Muscle of leg (tissue), 11 donors: ENCODE results near the gene SMAD9. TPM values are rescaled to one million over a fixed set of nuclear protein-coding genes. Genes with fewer than 3 reads are reported as not detected.

Experiments
- DNase-seq: peaks from one replicate; pipeline ENCODE4 v3.0.0; 2013
- H3K27ac ChIP-seq: one replicate; pipeline ENCODE4 v1.5.1; 2013; ENCODE audit warnings: mild to moderate bottlenecking, low read length, control low read depth
- H3K27me3 ChIP-seq: one replicate; pipeline ENCODE4 v1.6.1; 2013; ENCODE audit warnings: low read length; ENCODE audit not compliant: control insufficient read depth, insufficient read depth
- H3K36me3 ChIP-seq: one replicate; pipeline ENCODE4 v1.6.1; 2013; ENCODE audit warnings: low read length; ENCODE audit not compliant: control insufficient read depth, insufficient read depth
- H3K4me1 ChIP-seq: one replicate; pipeline ENCODE4 v1.6.1; 2013; ENCODE audit warnings: low read length; ENCODE audit not compliant: control insufficient read depth, insufficient read depth
- H3K4me3 ChIP-seq: one replicate; pipeline ENCODE4 v1.5.1; 2013; ENCODE audit warnings: low read length, control low read depth
- H3K9me3 ChIP-seq: replicated peaks from 2 replicates; pipeline ENCODE4 v1.6.1; 2013; ENCODE audit warnings: low read depth, low read length; ENCODE audit not compliant: control insufficient read depth
- WGBS: methylation state at CpG from one replicate; pipeline ENCODE4 v1.1.5; 2013; ENCODE audit warnings: missing lambda C conversion rate; ENCODE audit not compliant: insufficient coverage; 5-methylcytosine and 5-hydroxymethylcytosine counted together
- polyA plus RNA-seq, 8 donors: library from polyadenylated mRNA; unstranded; fragments of 120-200 nt; gene quantifications; one replicate each; pipeline versions ENCODE4 v1.2.1 to v1.2.3, GENCODE V29; 2013; ENCODE audit warnings: inconsistent platforms in 1 of 8, low replicate concordance in 1 of 8; ENCODE audit not compliant: insufficient read length in 8 of 8, insufficient read depth in 1 of 8
- total RNA-seq: library from RNA; stranded (reverse); fragments of 120-200 nt; gene quantifications from one replicate; pipeline ENCODE4 v1.2.4, GENCODE V29; 2013

Gene SMAD9
- total and polyA plus RNA-seq, 9 donors = 12.2 to 20.1 (median 15.8) TPM

DNA sequence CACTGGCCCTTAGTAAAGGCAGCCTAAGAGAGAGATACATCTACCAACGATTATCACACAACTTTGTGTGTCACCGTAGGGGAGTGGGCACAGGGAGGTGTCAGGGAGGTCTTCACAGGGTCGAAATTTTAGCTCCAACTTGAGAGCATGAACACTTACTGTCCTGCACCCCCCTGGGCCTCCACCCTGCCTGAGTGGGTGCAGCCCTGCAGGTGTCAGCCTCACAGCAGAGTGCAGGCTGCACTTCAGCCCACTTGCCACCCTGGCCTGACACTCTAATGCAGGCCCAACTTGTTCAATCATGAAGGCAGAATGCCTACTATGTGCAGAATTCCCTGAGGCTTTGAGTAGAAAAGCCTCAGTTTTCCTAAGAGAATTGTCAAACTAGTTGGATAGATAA is 4.0 kb upstream of the SMAD9 start:
- peaks cover 2% of the 10 kb centered on the region for H3K27me3 ChIP-seq
- H3K9me3 ChIP-seq = no peaks in the 10 kb centered on the region
- H3K4me3 ChIP-seq = no peak overlapping the region
- peaks cover 7% of the 10 kb centered on the region for H3K4me1 ChIP-seq
- H3K36me3 ChIP-seq = no peaks in the 10 kb centered on the region
- WGBS = 60% methylated on average over 1 of the region's 3 CpGs
- no peak for DNase-seq
- H3K27ac ChIP-seq = no peak overlapping the region

DNA sequence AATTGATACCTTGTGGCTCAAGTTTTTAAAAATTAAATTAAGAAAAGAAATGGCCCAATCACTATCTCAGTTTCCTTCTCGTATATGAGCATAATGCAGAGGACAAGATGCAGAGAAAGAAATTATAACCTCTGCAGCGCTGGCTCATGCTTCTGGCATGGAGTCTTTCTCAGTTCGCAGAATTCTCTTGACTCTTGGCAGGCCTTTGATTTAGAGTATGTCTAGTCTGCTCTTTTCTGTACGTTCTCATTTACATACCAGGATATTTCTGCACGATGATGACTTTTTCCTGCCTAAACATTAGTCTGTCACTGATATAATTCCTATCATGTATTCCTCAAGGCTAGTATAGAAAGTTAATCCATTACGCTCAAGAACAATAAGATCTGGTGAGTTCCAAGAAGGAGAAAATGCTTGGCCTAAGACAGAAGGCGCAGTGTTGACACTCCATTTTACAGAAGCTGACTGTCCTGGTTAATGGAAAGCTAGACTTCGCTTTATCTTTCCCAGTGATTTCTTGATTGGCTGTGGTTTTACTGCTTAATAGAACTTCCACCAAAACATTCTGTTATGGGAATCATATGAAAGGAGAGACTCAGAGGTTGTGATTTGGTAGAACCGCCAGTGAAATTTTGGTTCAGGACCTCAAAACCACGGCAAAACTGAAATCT is 1.7 kb upstream of the SMAD9 start:
- Histone ChIP-seq H3K36me3 (no peaks in the 10 kb centered on the region), H3K4me3 (no peak overlapping the region), H3K27me3 (peaks cover 2% of the 10 kb centered on the region), H3K27ac (no peak overlapping the region), H3K4me1 (peaks cover 12% of the 10 kb centered on the region), H3K9me3 (no peaks in the 10 kb centered on the region)
- peak; percentile 61 for DNase-seq
- WGBS = no CpG with 5 or more reads among the region's 10 CpGs

GRCh38 chr13:36920616-36921185 is 663 bp upstream of the SMAD9 start:
- Histone ChIP-seq H3K4me3 (peak overlapping the region; percentile 35), H3K9me3 (no peaks in the 10 kb centered on the region), H3K4me1 (peaks cover 15% of the 10 kb centered on the region), H3K27me3 (peaks cover 2% of the 10 kb centered on the region), H3K36me3 (no peaks in the 10 kb centered on the region), H3K27ac (peak overlapping the region; percentile 70)
- 41% methylated on average over 5 of the region's 9 CpGs for WGBS
- peak; percentile 43 for DNase-seq

DNA sequence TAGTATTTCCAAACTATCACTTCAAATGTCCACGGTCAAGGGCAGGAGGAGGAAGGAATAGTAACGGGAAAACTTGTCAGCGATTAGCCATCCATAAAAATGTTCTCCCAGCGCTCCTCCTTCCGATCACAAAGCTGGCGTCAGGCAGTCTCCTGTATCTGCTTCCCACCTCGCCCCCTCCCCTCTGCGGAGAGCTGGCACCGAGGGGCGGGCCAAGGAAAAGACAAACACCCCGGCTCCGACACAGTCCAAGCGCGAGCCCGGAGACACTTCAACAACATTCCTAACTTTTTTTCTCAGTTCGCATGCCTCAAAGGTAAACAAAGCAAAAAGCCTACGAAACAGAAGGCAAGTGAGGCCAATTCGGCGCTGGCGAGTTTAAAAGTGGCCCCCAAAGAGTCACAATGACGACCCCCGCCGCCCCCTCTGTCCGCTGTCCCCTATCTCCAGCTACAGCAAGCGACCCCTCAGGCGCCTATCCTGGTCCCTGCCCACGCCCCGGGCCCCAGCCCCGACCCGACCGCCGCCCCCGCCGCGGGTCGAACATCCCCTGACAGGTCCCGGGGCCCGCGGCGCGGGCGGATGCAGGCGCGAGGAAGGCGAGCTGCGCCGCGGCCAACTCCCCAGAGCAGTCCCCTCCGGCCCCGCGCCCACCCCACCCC is 736 bp downstream of the SMAD9 start:
- H3K9me3 ChIP-seq = no peaks in the 10 kb centered on the region
- peak overlapping the region; percentile 52 for H3K4me3 ChIP-seq
- 0% methylated on average over 35 of the region's 51 CpGs for WGBS
- H3K4me1 ChIP-seq = peaks cover 19% of the 10 kb centered on the region
- H3K27ac ChIP-seq = peak overlapping the region; percentile 78
- H3K36me3 ChIP-seq = no peaks in the 10 kb centered on the region
- H3K27me3 ChIP-seq = peaks cover 2% of the 10 kb centered on the region
- DNase-seq = peak; percentile 70

- 16% methylated on average over 4 of the region's 12 CpGs for WGBS
- DNase-seq = peak; percentile 57
Measured at GRCh38 chr13:36918246-36919131, 1.5 kb downstream of the SMAD9 start.

DNA sequence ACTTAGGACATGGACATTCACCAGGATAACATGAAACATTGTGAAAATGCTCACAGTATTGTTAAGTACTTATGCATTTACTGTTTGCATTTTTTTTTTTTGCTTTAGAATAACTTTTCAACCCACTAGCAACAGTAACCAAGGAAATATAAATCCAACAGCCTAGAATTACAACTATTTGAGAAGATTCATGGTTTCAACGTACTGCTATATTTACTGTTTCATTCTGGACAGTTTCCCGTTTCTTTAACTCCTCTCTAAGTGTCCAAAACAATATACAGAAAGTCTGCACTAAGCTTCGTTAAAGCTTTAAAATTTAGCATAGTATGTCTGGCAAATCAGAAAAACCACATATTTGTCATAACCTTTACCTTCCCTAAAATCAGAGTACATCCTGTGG is 2.7 kb downstream of the SMAD9 start:
- peak; percentile 54 for DNase-seq
- H3K36me3 ChIP-seq = no peaks in the 10 kb centered on the region
- WGBS = no CpG with 5 or more reads among the region's 3 CpGs
- H3K4me3 ChIP-seq = no peak overlapping the region
- H3K27me3 ChIP-seq = peaks cover 2% of the 10 kb centered on the region
- H3K9me3 ChIP-seq = no peaks in the 10 kb centered on the region
- peaks cover 19% of the 10 kb centered on the region for H3K4me1 ChIP-seq
- H3K27ac ChIP-seq = no peak overlapping the region

More at GRCh38 chr13:36918246-36919131, 1.5 kb downstream of the SMAD9 start:
- Histone ChIP-seq H3K27ac (peak overlapping the region; percentile 72), H3K9me3 (no peaks in the 10 kb centered on the region), H3K36me3 (no peaks in the 10 kb centered on the region), H3K27me3 (peaks cover 2% of the 10 kb centered on the region), H3K4me1 (peaks cover 19% of the 10 kb centered on the region), H3K4me3 (peak overlapping the region; percentile 52)

GRCh38 chr13:36915896-36916640 is 4.0 kb downstream of the SMAD9 start:
- no peaks in the 10 kb centered on the region for H3K36me3 ChIP-seq
- peaks cover 19% of the 10 kb centered on the region for H3K4me1 ChIP-seq
- no peaks in the 10 kb centered on the region for H3K9me3 ChIP-seq
- no peak for DNase-seq
- no peak overlapping the region for H3K27ac ChIP-seq
- no peak overlapping the region for H3K4me3 ChIP-seq
- no CpG with 5 or more reads among the region's 6 CpGs for WGBS
- peaks cover 2% of the 10 kb centered on the region for H3K27me3 ChIP-seq

GRCh38 chr13:36915106-36915505 is 4.9 kb downstream of the SMAD9 start:
- Histone ChIP-seq H3K27ac (no peak overlapping the region), H3K4me3 (no peak overlapping the region), H3K27me3 (no peaks in the 10 kb centered on the region), H3K9me3 (no peaks in the 10 kb centered on the region), H3K36me3 (no peaks in the 10 kb centered on the region), H3K4me1 (peaks cover 11% of the 10 kb centered on the region)
- no peak for DNase-seq
- 60% methylated on average over 3 of the region's 5 CpGs for WGBS

DNA sequence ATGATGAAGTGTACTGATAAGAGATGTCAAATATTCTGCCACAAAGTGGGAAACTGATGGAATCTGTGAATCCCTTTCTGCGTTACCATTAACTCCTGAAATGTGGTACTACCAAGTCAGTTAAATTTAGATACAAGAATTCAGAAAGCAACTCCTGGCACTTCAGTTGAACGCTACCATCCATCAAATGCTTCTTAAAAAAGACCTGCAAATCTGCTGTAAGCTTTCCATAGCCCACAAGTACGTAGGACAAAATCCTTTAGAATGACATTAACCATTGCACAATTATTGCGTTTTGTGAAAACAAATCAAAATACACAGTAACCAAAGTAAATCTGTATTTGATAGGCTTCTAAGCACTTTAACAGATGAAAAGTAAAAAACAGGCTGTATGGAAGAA is 5.4 kb downstream of the SMAD9 start:
- Histone ChIP-seq H3K4me3 (no peak overlapping the region), H3K36me3 (no peaks in the 10 kb centered on the region), H3K27ac (no peak overlapping the region), H3K4me1 (peaks cover 11% of the 10 kb centered on the region), H3K9me3 (no peaks in the 10 kb centered on the region), H3K27me3 (no peaks in the 10 kb centered on the region)
- no peak for DNase-seq
- 71% methylated on average over 1 of the region's 4 CpGs for whole genome bisulfite sequencing
